Amniotic epithelial cell (primary cell): ENCODE measurements around the gene NEIL3.
A peak's percentile ranks its signal among the peaks of the same experiment; 100 is the strongest.
"Not testable (repeated sequence)": the region's sequence is repeated elsewhere in the genome, so short reads cannot be mapped to it uniquely, and the experiment has no call there.

Source experiments
- DNase-seq: peaks from one replicate; pipeline ENCODE4 v3.0.0-alpha.2; 2010; ENCODE audit warnings: low read depth

Gene NEIL3

DNA sequence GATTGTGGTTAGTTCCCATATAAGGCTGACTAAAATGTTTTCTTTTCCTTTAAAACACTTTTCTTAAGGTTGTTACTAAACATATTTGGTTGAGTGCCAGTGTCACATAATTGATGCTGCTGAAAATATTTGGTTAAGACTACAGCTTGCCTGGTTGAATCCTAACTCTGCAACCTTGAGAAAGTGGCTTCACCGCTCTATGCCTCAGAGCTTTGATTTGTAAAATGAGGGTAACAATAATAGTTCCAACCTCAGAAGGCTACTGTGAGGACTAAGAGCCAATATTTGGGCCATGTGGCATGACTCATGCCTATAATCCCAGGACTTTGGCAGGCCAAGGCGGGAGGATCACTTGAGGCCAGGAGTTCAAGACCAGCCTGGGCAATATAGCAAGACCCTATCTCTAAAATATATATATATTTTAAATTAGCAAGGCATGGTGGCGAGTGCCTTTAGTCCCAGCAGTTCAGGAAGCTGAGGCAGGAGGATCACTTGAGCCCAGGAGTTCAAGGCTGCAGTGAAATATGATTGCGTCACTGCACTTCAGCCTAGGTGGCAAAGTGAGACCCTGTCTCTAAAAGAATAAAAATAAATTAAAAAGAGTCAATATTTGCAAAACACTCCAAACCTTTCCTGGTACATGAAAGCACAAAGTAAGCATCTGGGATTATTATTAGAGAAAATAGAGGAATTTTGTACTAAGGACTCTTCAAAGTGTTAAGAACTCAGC is 7.1 kb upstream of the NEIL3 start:
- DNase-seq: no peak

GRCh38 chr4:177304094-177304493 is 5.6 kb upstream of the NEIL3 start:
- DNase-seq: no peak

- not testable (repeated sequence) for DNase-seq
Measured at GRCh38 chr4:177304864-177305263, 4.8 kb upstream of the NEIL3 start.

DNA sequence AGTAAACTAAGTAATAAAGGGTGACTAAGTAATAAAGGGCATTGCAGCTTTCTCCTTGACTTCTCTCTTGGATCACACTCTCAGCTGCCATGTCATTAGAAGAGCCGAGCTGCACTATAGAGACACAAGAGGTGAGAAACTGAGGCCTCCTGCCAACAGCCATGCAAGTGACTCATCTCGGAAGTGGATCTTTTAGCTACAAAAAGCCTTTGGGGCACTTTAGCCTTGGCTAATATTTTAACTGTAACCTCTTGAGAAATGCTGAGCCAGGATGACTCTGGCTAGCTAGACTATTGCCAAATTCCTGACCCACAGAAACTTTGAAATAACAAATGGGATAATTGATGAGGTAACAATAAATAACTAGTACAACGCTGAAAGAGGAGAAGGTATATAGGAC is 1.5 kb upstream of the NEIL3 start:
- peak; percentile 23 for DNase-seq

DNA sequence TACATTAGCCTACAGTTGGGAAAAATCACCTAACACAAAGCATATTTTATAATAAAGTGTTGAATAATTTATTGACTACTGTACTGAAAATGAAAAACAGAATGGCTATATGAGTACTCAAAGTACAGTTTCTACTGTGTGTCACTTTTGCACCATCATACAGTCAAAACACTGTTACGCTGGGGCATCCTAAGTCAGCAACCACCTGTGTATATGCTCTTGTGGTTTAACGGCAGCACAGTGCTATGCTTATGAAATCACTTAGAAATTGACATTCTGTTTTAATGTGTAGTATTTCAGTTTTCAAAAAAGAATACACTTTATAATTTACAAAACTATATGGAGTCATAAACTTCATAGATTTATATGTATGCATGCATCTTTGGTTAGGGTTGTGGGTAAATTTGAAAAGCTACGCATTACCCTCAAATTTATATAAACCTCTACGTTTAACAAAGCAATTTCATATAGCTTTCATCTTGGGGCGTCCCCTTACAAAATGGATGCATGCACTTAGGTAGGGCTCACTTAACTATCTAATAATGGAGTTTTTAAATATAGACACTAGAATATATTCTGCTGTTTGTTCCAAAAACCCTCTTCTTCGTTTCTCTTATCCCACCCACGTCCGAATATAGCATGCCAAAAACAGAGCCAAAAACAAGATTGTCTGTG is 690 bp upstream of the NEIL3 start:
- no peak for DNase-seq

- DNase-seq: no peak
Measured at GRCh38 chr4:177311589-177311988, 1.9 kb downstream of the NEIL3 start.

- DNase-seq: peak; percentile 59
Measured at GRCh38 chr4:177313263-177313662, 3.6 kb downstream of the NEIL3 start.

GRCh38 chr4:177315767-177316464 is 6.2 kb downstream of the NEIL3 start:
- DNase-seq: no peak

DNA sequence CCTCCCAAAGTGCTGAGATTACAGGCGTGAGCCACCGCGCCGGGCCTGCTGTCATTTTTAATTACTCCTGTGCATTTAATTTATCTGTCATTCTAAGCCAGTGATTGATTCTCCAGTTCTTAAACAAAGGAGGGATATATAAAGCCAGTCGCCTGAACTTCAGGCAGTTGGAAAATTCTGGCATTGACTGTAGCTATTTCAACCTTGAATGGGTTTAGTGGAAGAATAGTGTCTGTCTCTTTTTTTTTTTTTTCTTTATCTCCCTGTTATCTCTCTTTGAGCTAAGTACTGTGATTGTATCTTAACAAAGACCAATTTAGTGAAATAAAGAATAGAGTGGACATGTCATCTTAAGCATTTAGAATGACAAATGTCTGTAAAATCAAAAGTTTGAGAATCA is 11.0 kb downstream of the NEIL3 start:
- no peak for DNase-seq

GRCh38 chr4:177321647-177322046 is 12.0 kb downstream of the NEIL3 start:
- no peak for DNase-seq

DNA sequence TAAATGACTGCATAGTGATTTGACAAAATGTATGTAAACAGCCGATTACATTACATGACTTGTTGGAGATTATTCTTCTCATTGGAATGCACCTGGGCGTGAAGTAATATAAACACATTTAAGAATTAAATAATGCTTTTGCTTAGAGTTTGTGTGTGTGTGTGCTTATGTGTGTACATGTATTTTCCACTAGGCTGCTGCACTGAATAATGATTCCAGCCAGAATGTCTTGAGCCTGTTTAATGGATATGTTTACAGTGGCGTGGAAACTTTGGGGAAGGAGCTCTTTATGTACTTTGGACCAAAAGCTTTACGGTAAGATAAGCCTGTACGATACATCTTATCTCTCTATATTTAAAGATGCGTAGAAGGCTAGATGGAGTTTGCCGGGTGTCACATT is 12.6 kb downstream of the NEIL3 start:
- DNase-seq: peak; percentile 45

- DNase-seq: no peak
Measured at GRCh38 chr4:177322881-177323280, 13.2 kb downstream of the NEIL3 start.

DNA sequence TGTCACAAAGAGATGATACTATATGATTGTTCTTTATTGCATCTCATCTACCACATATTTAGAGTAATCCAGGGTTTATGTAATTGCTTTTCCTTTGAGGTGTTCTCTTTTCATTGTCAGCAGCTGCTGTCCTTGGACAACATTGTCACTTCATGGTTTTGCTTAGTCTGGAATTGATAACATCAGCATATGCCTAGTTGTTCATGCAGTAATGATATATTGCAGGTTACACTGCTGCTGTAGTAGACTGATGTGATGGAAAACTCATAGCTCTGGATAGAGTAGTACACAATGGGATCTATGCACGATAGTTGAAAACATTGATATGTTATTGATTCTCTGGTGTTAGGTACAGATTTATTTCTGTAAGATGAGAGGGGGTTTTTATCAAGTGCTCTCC is 13.7 kb downstream of the NEIL3 start:
- DNase-seq: no peak

- no peak for DNase-seq
Measured at GRCh38 chr4:177332119-177332518, 22.4 kb downstream of the NEIL3 start.

DNA sequence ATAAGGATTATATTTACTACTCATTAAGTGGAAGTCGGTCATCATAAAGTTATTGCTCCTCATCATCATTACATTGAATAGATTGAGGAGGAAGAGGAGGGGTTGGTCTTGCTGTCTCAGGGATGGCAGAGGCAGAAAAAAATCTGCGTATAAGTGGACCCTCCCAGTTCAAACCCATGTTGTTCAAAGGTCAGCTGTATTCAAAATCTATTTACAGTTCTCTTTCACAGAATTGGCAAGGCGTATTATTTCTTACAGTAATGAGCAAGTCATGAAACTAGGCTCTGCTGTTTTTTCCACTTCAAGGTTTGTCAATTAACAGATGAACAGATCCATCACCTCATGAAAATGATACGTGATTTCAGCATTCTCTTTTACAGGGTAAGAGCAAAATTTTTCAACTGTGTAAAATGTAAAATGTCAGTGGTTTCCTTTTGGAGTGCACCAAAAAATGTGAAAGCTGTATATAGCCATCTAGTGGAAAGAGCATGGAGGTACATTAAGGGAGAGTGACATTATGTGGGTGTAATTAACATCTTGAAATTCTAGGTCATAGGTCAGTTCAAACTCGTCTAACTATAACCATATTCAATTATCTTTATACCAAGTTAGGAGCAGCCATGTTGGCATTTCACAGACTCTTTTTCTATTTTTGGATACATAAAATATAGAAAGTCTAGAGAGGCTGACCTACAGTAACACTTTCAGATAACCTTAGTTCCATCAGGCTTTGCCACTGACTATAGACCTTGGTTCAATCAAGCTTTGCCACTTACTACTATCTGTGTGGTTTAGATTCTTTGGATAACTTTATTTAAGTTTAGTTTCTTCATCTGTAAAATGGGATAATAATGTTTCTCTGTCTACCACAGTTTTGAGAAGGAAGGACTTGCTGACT is 30.1 kb downstream of the NEIL3 start:
- DNase-seq: peak; percentile 51

- no peak for DNase-seq
Measured at GRCh38 chr4:177348348-177348747, 38.7 kb downstream of the NEIL3 start.

DNA sequence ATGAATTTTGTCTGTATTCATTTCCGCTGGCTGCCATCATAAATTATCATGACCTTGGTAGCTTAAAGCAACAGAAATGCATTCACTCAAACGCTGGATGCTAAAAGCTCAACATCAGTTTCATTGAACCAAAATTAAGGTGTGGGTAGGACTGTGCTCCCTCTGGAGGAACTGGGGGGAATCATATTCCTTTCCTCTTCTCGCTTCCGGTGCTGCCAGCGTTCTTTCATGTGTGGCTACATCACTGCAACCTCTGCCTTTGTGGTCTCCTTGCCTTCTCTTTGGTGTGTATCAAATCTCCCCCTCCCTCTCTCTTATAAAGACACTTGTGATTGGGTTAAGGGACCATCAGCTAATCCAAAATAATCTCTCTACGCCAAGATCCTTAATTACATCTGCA is 39.5 kb downstream of the NEIL3 start:
- DNase-seq: no peak

DNA sequence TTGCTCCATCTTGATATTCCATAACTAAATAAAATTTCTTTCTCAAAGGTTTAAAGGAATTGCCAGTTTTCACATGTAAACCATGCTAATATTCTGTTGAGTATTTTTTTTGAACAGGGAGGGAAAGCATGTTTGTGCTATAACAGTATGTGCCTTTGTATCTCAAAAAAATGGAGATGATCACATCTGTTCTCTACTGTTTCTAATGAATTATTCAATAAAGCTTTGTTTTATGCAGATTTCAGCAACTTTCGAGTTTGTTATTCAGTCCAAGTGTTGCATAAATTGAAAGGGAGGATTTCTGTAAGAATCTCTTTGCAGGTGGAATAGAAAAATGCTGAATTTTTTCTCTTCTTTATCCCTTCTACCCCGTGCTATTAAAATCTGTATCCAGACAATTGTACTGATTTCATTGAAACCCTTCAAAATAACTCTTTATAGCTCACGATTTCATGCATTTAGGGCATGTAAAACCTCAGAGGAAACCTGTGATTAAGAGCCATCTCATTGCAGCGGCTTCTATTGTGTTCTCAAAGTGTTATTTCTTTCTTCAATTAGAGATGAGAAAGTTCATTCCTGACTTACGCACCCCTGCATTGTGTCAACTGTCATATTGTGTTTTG is 42.1 kb downstream of the NEIL3 start:
- no peak for DNase-seq

- DNase-seq: peak; percentile 49
Measured at GRCh38 chr4:177356206-177356605, 46.5 kb downstream of the NEIL3 start.

GRCh38 chr4:177356921-177357320 is 47.2 kb downstream of the NEIL3 start:
- no peak for DNase-seq

DNA sequence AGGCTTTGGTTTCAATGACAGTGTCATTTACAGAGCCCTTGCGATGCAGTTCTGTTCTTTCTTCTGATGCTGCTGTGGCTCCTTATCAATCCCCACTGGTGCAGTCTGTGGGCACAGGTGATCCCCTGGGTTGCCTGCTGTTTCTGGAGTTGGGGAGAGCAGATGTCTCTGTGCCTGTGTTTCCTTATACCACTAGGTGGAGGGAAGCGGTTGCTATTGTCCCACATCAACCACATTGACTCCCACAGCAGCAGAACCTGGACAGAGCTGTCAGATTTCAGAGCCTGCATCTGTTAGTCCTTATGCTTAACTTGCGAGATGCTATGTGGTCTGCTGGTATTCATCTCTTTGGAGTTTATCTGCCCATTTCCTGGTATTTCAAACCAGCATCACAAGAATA is 57.7 kb downstream of the NEIL3 start:
- DNase-seq: peak; percentile 72

- peak; percentile 70 for DNase-seq
Measured at GRCh38 chr4:177369372-177369771, 59.7 kb downstream of the NEIL3 start.
